NT2/D1 (cell line): ENCODE data around the gene CDK6.

Experiments used
- SUZ12 ChIP-seq: IDR thresholded peaks from 2 replicates; pipeline ENCODE4 v1.6.1; 2011; ENCODE audit not compliant: insufficient read length, insufficient read depth; ENCODE audit errors: extremely low read depth
- YY1 ChIP-seq: IDR thresholded peaks from 2 replicates; pipeline ENCODE4 v1.6.1; 2011; ENCODE audit not compliant: insufficient read length, insufficient read depth

- TF ChIP-seq SUZ12: no peak
- no peak for TF ChIP-seq YY1
These were observed 267.2 kb downstream of the CDK6 start for GRCh38 chr7:92569137-92569536.
